Ishikawa (cell line): ENCODE data around the gene RNF138.

Source experiments
- CREB1 ChIP-seq: IDR thresholded peaks from 2 replicates; pipeline ENCODE4 v1.6.1; 2012; ENCODE audit warnings: low read depth
- EP300 ChIP-seq: IDR thresholded peaks from 2 replicates; pipeline ENCODE4 v1.6.1; 2012; ENCODE audit warnings: borderline replicate concordance
- RAD21 ChIP-seq: IDR thresholded peaks from 2 replicates; pipeline ENCODE4 v1.6.1; 2012; ENCODE audit warnings: low read depth
- TAF1 ChIP-seq: IDR thresholded peaks from 2 replicates; pipeline ENCODE4 v1.6.1; 2012; ENCODE audit warnings: low read depth, mild to moderate bottlenecking
- TF ChIP-seq, protein P1 (sequence below): IDR thresholded peaks from 2 replicates; pipeline ENCODE4 v1.6.1; 2012; ENCODE audit warnings: low read depth, mild to moderate bottlenecking

- no peak for TF ChIP-seq CREB1
- TF ChIP-seq, protein P1, sequence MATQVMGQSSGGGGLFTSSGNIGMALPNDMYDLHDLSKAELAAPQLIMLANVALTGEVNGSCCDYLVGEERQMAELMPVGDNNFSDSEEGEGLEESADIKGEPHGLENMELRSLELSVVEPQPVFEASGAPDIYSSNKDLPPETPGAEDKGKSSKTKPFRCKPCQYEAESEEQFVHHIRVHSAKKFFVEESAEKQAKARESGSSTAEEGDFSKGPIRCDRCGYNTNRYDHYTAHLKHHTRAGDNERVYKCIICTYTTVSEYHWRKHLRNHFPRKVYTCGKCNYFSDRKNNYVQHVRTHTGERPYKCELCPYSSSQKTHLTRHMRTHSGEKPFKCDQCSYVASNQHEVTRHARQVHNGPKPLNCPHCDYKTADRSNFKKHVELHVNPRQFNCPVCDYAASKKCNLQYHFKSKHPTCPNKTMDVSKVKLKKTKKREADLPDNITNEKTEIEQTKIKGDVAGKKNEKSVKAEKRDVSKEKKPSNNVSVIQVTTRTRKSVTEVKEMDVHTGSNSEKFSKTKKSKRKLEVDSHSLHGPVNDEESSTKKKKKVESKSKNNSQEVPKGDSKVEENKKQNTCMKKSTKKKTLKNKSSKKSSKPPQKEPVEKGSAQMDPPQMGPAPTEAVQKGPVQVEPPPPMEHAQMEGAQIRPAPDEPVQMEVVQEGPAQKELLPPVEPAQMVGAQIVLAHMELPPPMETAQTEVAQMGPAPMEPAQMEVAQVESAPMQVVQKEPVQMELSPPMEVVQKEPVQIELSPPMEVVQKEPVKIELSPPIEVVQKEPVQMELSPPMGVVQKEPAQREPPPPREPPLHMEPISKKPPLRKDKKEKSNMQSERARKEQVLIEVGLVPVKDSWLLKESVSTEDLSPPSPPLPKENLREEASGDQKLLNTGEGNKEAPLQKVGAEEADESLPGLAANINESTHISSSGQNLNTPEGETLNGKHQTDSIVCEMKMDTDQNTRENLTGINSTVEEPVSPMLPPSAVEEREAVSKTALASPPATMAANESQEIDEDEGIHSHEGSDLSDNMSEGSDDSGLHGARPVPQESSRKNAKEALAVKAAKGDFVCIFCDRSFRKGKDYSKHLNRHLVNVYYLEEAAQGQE, result no peak
- no peak for TF ChIP-seq RAD21
- TF ChIP-seq EP300, result no peak
- no peak for TF ChIP-seq TAF1
These were observed 65.2 kb downstream of the RNF138 start for GRCh38 chr18:32156855-32157254.
